Lower leg skin (tissue), 3 donors: ENCODE measurements around the gene WWOX.

Source experiments
- CTCF ChIP-seq, 3 donors: fragments of 450-650 bp; IDR thresholded peaks; one replicate each; pipeline ENCODE4 v1.5.1; 2016; ENCODE audit warnings: antibody characterized with exemption in 3 of 3, mild to moderate bottlenecking in 3 of 3, moderate library complexity in 2 of 3
- POLR2A ChIP-seq, 2 donors: fragments of 450-650 bp; IDR thresholded peaks; one replicate each; pipeline ENCODE4 v1.6.1; 2016 to 2017; ENCODE audit warnings: antibody characterized with exemption in 2 of 2, mild to moderate bottlenecking in 1 of 2, moderate library complexity in 1 of 2

- TF ChIP-seq CTCF (IDR thresholded peaks at IDR 0.05) = no peak
- no peak for TF ChIP-seq POLR2A (IDR thresholded peaks at IDR 0.05)
Observed at GRCh38 chr16:78290395-78290794, 190.9 kb downstream of the WWOX start.
